HepG2 (cell line): ENCODE data around the gene CAB39.

Experiments
- CHD4 ChIP-seq: fragments of 200-600 bp; sonication (generic); IDR thresholded peaks from 2 replicates; pipeline ENCODE4 v1.7.0; 2017; ENCODE audit warnings: mild to moderate bottlenecking, low read length, borderline replicate concordance
- EZH2 ChIP-seq: conservative IDR thresholded peaks from 2 replicates; pipeline ENCODE4 v1.6.1; 2012; ENCODE audit warnings: mild to moderate bottlenecking, low read depth, low read length, moderate library complexity
- KAT2B ChIP-seq: fragments of 150-350 bp; IDR thresholded peaks from 2 replicates; pipeline ENCODE4 v1.6.1; 2014; ENCODE audit warnings: low read depth, low read length, borderline replicate concordance
- PTBP1 ChIP-seq: fragments of 200-400 bp; formaldehyde crosslinking; IDR thresholded peaks from 2 replicates; pipeline ENCODE4 v1.6.1; 2018; ENCODE audit warnings: low read length, low read depth; ENCODE audit not compliant: poor library complexity, severe bottlenecking
- RFX5 ChIP-seq: IDR thresholded peaks from 2 replicates; pipeline ENCODE4 v1.6.1; 2011; ENCODE audit warnings: low read depth, low read length, improper control_type of control experiment
- YY1 ChIP-seq: IDR thresholded peaks from 2 replicates; pipeline ENCODE4 v1.6.1; 2011; ENCODE audit warnings: low read length, low read depth, moderate library complexity, mild to moderate bottlenecking; ENCODE audit not compliant: insufficient read depth, insufficient replicate concordance
- TF ChIP-seq, protein P1 (sequence below): sonication (generic); formaldehyde crosslinking; IDR thresholded peaks from 2 replicates; pipeline ENCODE4 v1.8.1; 2022; ENCODE audit warnings: low read depth, mild to moderate bottlenecking, missing genetic modification reagents

GRCh38 chr2:230737300-230737699, 24.7 kb downstream of the CAB39 start:
- no peak for TF ChIP-seq EZH2
- TF ChIP-seq CHD4, result no peak
- no peak for TF ChIP-seq KAT2B
- TF ChIP-seq YY1, result no peak
- TF ChIP-seq, protein P1, sequence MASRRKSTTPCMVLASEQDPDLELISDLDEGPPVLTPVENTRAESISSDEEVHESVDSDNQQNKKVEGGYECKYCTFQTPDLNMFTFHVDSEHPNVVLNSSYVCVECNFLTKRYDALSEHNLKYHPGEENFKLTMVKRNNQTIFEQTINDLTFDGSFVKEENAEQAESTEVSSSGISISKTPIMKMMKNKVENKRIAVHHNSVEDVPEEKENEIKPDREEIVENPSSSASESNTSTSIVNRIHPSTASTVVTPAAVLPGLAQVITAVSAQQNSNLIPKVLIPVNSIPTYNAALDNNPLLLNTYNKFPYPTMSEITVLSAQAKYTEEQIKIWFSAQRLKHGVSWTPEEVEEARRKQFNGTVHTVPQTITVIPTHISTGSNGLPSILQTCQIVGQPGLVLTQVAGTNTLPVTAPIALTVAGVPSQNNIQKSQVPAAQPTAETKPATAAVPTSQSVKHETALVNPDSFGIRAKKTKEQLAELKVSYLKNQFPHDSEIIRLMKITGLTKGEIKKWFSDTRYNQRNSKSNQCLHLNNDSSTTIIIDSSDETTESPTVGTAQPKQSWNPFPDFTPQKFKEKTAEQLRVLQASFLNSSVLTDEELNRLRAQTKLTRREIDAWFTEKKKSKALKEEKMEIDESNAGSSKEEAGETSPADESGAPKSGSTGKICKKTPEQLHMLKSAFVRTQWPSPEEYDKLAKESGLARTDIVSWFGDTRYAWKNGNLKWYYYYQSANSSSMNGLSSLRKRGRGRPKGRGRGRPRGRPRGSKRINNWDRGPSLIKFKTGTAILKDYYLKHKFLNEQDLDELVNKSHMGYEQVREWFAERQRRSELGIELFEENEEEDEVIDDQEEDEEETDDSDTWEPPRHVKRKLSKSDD (CRISPR knock-in tag), result no peak
- no peak for TF ChIP-seq PTBP1
- no peak for TF ChIP-seq RFX5
